DMS79 (cell line): Measurements from ENCODE around the gene TUBB8B.
"Not testable (repeated sequence)": the region's sequence is repeated elsewhere in the genome, so short reads cannot be mapped to it uniquely, and the experiment has no call there.

ENCODE experiments used
- DNase-seq: peaks from one replicate; lab custom pipeline; 2025; lab: John Stamatoyannopoulos, UW

Gene TUBB8B

GRCh38 chr18:12773-13172 is 36.6 kb downstream of the TUBB8B start:
- not testable (repeated sequence) for DNase-seq

- DNase-seq, result not testable (repeated sequence)
Measured at GRCh38 chr18:11383-12274, 37.8 kb downstream of the TUBB8B start.

GRCh38 chr18:10624-11184 is 38.7 kb downstream of the TUBB8B start:
- DNase-seq, result not testable (repeated sequence)

GRCh38 chr18:9937-10336 is 39.5 kb downstream of the TUBB8B start:
- not testable (repeated sequence) for DNase-seq
